KMS-11 (cell line): Measurements from ENCODE around the gene GLS2.
"Not testable (repeated sequence)": the region's sequence is repeated elsewhere in the genome, so short reads cannot be mapped to it uniquely, and the experiment has no call there.

ENCODE experiments used
- H2AFZ ChIP-seq: fragments of 200-600 bp; sonication (generic); 2 replicates; pipeline ENCODE4 v1.6.1; 2016; ENCODE audit warnings: antibody characterized with exemption, mixed run types, low read depth
- H3K27ac ChIP-seq: fragments of 200-600 bp; sonication (generic); 2 replicates; pipeline ENCODE4 v1.6.1; 2016; ENCODE audit warnings: mild to moderate bottlenecking, mixed run types
- H3K27me3 ChIP-seq: fragments of 200-600 bp; sonication (generic); 2 replicates; pipeline ENCODE4 v1.6.1; 2017; ENCODE audit warnings: mild to moderate bottlenecking, low read depth, mixed run types, moderate library complexity; ENCODE audit not compliant: insufficient read depth
- H3K36me3 ChIP-seq: fragments of 200-600 bp; sonication (generic); 2 replicates; pipeline ENCODE4 v1.6.1; 2017; ENCODE audit warnings: mild to moderate bottlenecking, mixed run types; ENCODE audit not compliant: insufficient read depth
- H3K4me1 ChIP-seq: fragments of 200-600 bp; sonication (generic); 2 replicates; pipeline ENCODE4 v1.6.1; 2016; ENCODE audit warnings: mild to moderate bottlenecking, low read depth, mixed run types; ENCODE audit not compliant: poor library complexity, severe bottlenecking
- H3K4me2 ChIP-seq: fragments of 200-600 bp; sonication (generic); 2 replicates; pipeline ENCODE4 v1.7.0; 2016; ENCODE audit warnings: mild to moderate bottlenecking, mixed run types
- H3K4me3 ChIP-seq: fragments of 200-600 bp; sonication (generic); IDR thresholded peaks from 2 replicates; pipeline ENCODE4 v1.6.1; 2017; ENCODE audit warnings: low read depth, low read length, mixed read lengths; ENCODE audit not compliant: insufficient read depth
- H3K79me2 ChIP-seq: fragments of 200-600 bp; sonication (generic); 2 replicates; pipeline ENCODE4 v1.6.1; 2016; ENCODE audit warnings: low read depth, mixed run types; ENCODE audit not compliant: insufficient read depth
- H3K9ac ChIP-seq: fragments of 200-600 bp; sonication (generic); 2 replicates; pipeline ENCODE4 v1.6.1; 2016; ENCODE audit warnings: mild to moderate bottlenecking, mixed run types
- H4K20me1 ChIP-seq: fragments of 200-600 bp; sonication (generic); 2 replicates; pipeline ENCODE4 v1.6.1; 2016; ENCODE audit warnings: mild to moderate bottlenecking, mixed run types; ENCODE audit not compliant: insufficient read depth
- CTCF ChIP-seq: fragments of 200-600 bp; sonication (generic); conservative IDR thresholded peaks from 2 replicates; pipeline ENCODE4 v1.6.1; 2017; ENCODE audit warnings: low read depth, mild to moderate bottlenecking, antibody characterized with exemption, low read length, moderate library complexity, mixed read lengths

GLS2 gene

DNA sequence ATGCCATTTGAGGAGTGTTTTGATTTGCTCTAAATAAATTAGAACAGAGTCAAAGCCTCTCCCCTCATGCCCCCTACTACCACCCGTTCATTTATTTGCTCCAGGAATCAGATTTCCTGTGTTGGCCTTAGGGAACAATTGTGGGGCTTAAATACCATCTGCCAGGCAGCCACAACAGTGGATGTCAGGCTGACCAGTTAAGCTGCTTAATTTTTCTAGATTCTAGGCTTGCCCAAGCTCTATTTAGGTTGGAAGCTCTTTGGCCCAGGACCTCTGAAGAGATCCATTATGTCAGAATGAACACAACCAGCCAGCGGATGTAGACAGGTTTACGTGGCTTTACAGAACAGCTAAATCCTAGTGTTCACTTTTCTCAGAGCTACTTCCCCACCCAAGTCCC lies 37.7 kb downstream of the GLS2 start:
- H3K4me1 ChIP-seq = peaks cover 21% of the 10 kb centered on the region
- H3K79me2 ChIP-seq = peaks cover 24% of the 10 kb centered on the region
- H3K4me3 ChIP-seq = no peak overlapping the region
- H3K27me3 ChIP-seq = no peaks in the 10 kb centered on the region
- peak overlapping the region; percentile 70 for H3K4me2 ChIP-seq
- H3K27ac ChIP-seq = no peak overlapping the region
- no peak overlapping the region; the same call in 1 of the 2 replicates for H3K9ac ChIP-seq
- no peaks in the 10 kb centered on the region for H3K36me3 ChIP-seq
- TF ChIP-seq CTCF = no peak
- no peaks in the 10 kb centered on the region for H4K20me1 ChIP-seq
- peak overlapping the region; percentile 72 for H2AFZ ChIP-seq

GRCh38 chr12:56449622-56449984 lies 38.4 kb downstream of the GLS2 start:
- peak overlapping the region; percentile 87 for H3K4me3 ChIP-seq
- no peaks in the 10 kb centered on the region for H3K36me3 ChIP-seq
- no peaks in the 10 kb centered on the region for H4K20me1 ChIP-seq
- no peak for TF ChIP-seq CTCF
- peaks cover 21% of the 10 kb centered on the region for H3K4me1 ChIP-seq
- H3K27ac ChIP-seq = peak overlapping the region; percentile 58
- H3K27me3 ChIP-seq = no peaks in the 10 kb centered on the region
- H3K79me2 ChIP-seq = peaks cover 26% of the 10 kb centered on the region
- H3K9ac ChIP-seq = peak overlapping the region; percentile 55
- H2AFZ ChIP-seq = peak overlapping the region; percentile 72
- peak overlapping the region; percentile 70 for H3K4me2 ChIP-seq

- no peak for TF ChIP-seq CTCF
- peak within 1 kb of the TSS; percentile 58 for H3K27ac ChIP-seq
- peak within 1 kb of the TSS; percentile 70 for H3K4me2 ChIP-seq
- H3K27me3 ChIP-seq = no peaks in the 10 kb centered on the region
- H3K79me2 ChIP-seq = peaks cover 32% of the 10 kb centered on the region
- H3K9ac ChIP-seq = peak within 1 kb of the TSS; percentile 55
- H3K4me3 ChIP-seq = peak within 1 kb of the TSS; percentile 87
- H4K20me1 ChIP-seq = no peaks in the 10 kb centered on the region
- H2AFZ ChIP-seq = peak within 1 kb of the TSS; percentile 72
- H3K4me1 ChIP-seq = peaks cover 21% of the 10 kb centered on the region
- no peaks in the 10 kb centered on the region for H3K36me3 ChIP-seq
Observed at GRCh38 chr12:56448860-56449621, 38.9 kb downstream of the GLS2 start, which contains the start of gene TIMELESS. TIMELESS (minus strand) TSS chr12:56449426; CDS start chr12:56434170, 15,256 bp downstream.

DNA sequence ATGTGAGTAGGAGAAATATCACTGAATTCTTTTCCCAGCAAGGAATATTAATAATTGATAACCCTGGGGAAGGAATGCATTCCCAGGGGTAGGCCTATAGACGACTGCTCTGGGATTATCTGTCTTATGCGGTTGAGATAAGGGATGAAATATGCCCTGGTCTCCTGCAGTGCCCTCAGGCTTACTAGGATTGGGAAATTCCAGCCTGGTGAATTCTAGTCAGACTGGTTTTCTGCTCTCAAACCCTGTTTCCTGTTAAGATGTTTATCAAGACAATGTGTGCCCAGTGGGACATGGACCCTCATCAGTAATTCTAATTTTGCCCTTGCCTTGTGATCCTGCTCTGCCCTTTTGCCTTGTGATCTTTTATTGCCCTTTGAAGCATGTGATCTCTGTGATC lies 44.8 kb downstream of the GLS2 start:
- not testable (repeated sequence) for H2AFZ ChIP-seq, H3K27ac ChIP-seq, H3K36me3 ChIP-seq, H3K4me2 ChIP-seq, H3K4me1 ChIP-seq, H3K27me3 ChIP-seq, H3K9ac ChIP-seq, H3K4me3 ChIP-seq, H4K20me1 ChIP-seq
- peaks cover 65% of the 10 kb centered on the region for H3K79me2 ChIP-seq
